Measurements from ENCODE around the gene ZG16B. TPM values are rescaled to one million over a fixed set of nuclear protein-coding genes. Genes with fewer than 3 reads are reported as not detected.

The ZG16B gene
- total and polyA plus RNA-seq, 9 donors: 0.28 to 1.8 (median 0.45) TPM; not detected in 3

- Histone ChIP-seq H3K4me3 (no peak overlapping the region), H3K4me1 (ENCODE audit: insufficient read depth) (no peaks in the 10 kb centered on the region), H3K9me3 (no peaks in the 10 kb centered on the region), H3K27ac (no peak overlapping the region), H3K27me3 (no peaks in the 10 kb centered on the region), H3K36me3 (no peaks in the 10 kb centered on the region)
- TF ChIP-seq EP300 (IDR thresholded peaks at IDR 0.05) (no peak), POLR2A (IDR thresholded peaks at IDR 0.05) (no peak), CTCF (IDR thresholded peaks at IDR 0.05) (no peak)
- intact Hi-C loops (cut with DNase I): no loop called here
- WGBS, 3 donors: 44 to 45% (median 45%) methylated on average over 14 to 15 of the region's 15 CpGs
- DNase-seq: peak in 2 of 5 donors; percentile 13 to 14
Measured at GRCh38 chr16:2784358-2785100, 45.6 kb upstream of the ZG16B start.

GRCh38 chr16:2785101-2785991, 44.8 kb upstream of the ZG16B start:
- H3K36me3 ChIP-seq: no peaks in the 10 kb centered on the region
- no peak overlapping the region for H3K4me3 ChIP-seq
- no peaks in the 10 kb centered on the region for H3K27me3 ChIP-seq
- H3K4me1 ChIP-seq (ENCODE audit: insufficient read depth): no peaks in the 10 kb centered on the region
- DNase-seq: peak in 2 of 5 donors; percentile 17 to 26
- intact Hi-C loops (cut with DNase I): no loop called here
- H3K27ac ChIP-seq: no peak overlapping the region
- WGBS, 3 donors: 11 to 12% (median 11%) methylated on average over 51 to 79 of the region's 79 CpGs
- TF ChIP-seq EP300 (IDR thresholded peaks at IDR 0.05) (no peak), POLR2A (IDR thresholded peaks at IDR 0.05) (no peak), CTCF (IDR thresholded peaks at IDR 0.05) (no peak)
- no peaks in the 10 kb centered on the region for H3K9me3 ChIP-seq

GRCh38 chr16:2786061-2786825, 43.9 kb upstream of the ZG16B start:
- 37 to 41% (median 40%) methylated on average over 15 of the region's 15 CpGs for WGBS, 3 donors
- H3K4me3 ChIP-seq: no peak overlapping the region
- H3K36me3 ChIP-seq: no peaks in the 10 kb centered on the region
- DNase-seq: peak in 2 of 5 donors; percentile 8 to 11
- H3K27ac ChIP-seq: no peak overlapping the region
- no peaks in the 10 kb centered on the region for H3K9me3 ChIP-seq
- intact Hi-C loops (cut with DNase I): no loop called here
- TF ChIP-seq EP300 (IDR thresholded peaks at IDR 0.05): no peak
- TF ChIP-seq CTCF (IDR thresholded peaks at IDR 0.05): no peak
- TF ChIP-seq POLR2A (IDR thresholded peaks at IDR 0.05): no peak
- H3K4me1 ChIP-seq (ENCODE audit: insufficient read depth): no peaks in the 10 kb centered on the region
- no peaks in the 10 kb centered on the region for H3K27me3 ChIP-seq

- no peak for DNase-seq
- intact Hi-C loops (cut with DNase I): no loop called here
- H3K36me3 ChIP-seq: no peaks in the 10 kb centered on the region
- TF ChIP-seq CTCF (IDR thresholded peaks at IDR 0.05) (no peak), POLR2A (IDR thresholded peaks at IDR 0.05) (no peak), EP300 (IDR thresholded peaks at IDR 0.05) (no peak)
- H3K27ac ChIP-seq: no peak overlapping the region
- H3K27me3 ChIP-seq: no peaks in the 10 kb centered on the region
- no peaks in the 10 kb centered on the region for H3K9me3 ChIP-seq
- no peak overlapping the region for H3K4me3 ChIP-seq
- 35 to 46% (median 35%) methylated on average over 2 to 3 of the region's 3 CpGs for WGBS, 3 donors
- H3K4me1 ChIP-seq (ENCODE audit: insufficient read depth): no peaks in the 10 kb centered on the region
Measured at GRCh38 chr16:2786826-2787151, 43.3 kb upstream of the ZG16B start.

All from ovary (tissue), 9 donors.